HepG2 (cell line): ENCODE data around the gene RAPGEF5. TPM values are rescaled to one million over a fixed set of nuclear protein-coding genes. Genes with fewer than 3 reads are reported as not detected.

Experiments
- ATAC-seq: fragments of 200-7000 bp; cut with Tn5 transposase; 3 replicates; pipeline ENCODE4 v1.9.1; 2020; ENCODE audit warnings: mild to moderate bottlenecking, moderate library complexity
- BruUV-seq: library from RNA; stranded (reverse); fragments of 400-500 nt; replicated peaks from 2 replicates; lab custom pipeline; 2021; lab: Mats Ljungman, UMichigan
- CTCF ChIA-PET: fragments of 300-600 bp; formaldehyde crosslinking; extraction: SDS; loops from one replicate; lab custom pipeline; 2021; ENCODE audit warnings: low total read pairs, inconsistent platforms, low intra/inter-chr PET ratio; lab: Yijun Ruan, JAX
- POLR2A ChIA-PET: fragments of 350-600 bp; sonication (Branson Sonifier 250); formaldehyde crosslinking; loops from one replicate; lab custom pipeline; 2020; ENCODE audit warnings: antibody characterized with exemption, inconsistent platforms; lab: Yijun Ruan, JAX
- DNase-seq: peaks from one replicate; pipeline ENCODE4 v3.0.0-alpha.2; 2015; ENCODE audit warnings: low spot score
- FAIRE-seq: peaks from 3 replicates; lab custom pipeline; 2011; peaks lifted over from hg19 to GRCh38; lab: Jason Lieb, UNC
- H2AFZ ChIP-seq: one replicate; pipeline ENCODE4 v1.6.1; 2011; ENCODE audit warnings: low read length, inconsistent platforms
- H3K27ac ChIP-seq: fragments of 300-600 bp; 3 replicates; pipeline ENCODE4 v1.8.0; 2011; ENCODE audit warnings: mixed run types, mild to moderate bottlenecking, mixed read lengths, low read length, inconsistent platforms; ENCODE audit not compliant: insufficient read depth; ENCODE audit errors: extremely low read length
- H3K27me3 ChIP-seq, 2 experiments: fragments of 200-600 bp in 1 of 2; 2 replicates in 1 of 2; 3 replicates in 1 of 2; pipeline versions ENCODE4 v1.6.0 to v1.8.0; 2011; ENCODE audit warnings: low read length in 2 of 2, mild to moderate bottlenecking in 2 of 2, moderate library complexity in 2 of 2, inconsistent platforms in 1 of 2; ENCODE audit not compliant: insufficient read depth in 2 of 2, control insufficient read depth in 1 of 2
- H3K36me3 ChIP-seq, 2 experiments: fragments of 200-600 bp in 1 of 2; replicated peaks in 1 of 2; 2 replicates in 1 of 2; 3 replicates in 1 of 2; pipeline versions ENCODE4 v1.5.1 to v1.8.0; 2011; ENCODE audit warnings: low read length in 2 of 2, inconsistent platforms in 1 of 2; ENCODE audit not compliant: insufficient read depth in 2 of 2, control insufficient read depth in 1 of 2
- H3K4me1 ChIP-seq: 2 replicates; pipeline ENCODE4 v1.5.1; 2012; ENCODE audit warnings: low read length, inconsistent platforms; ENCODE audit not compliant: insufficient read depth
- H3K4me2 ChIP-seq: 2 replicates; pipeline ENCODE4 v1.6.0; 2011; ENCODE audit warnings: low read depth, low read length, inconsistent platforms
- H3K4me3 ChIP-seq, 3 experiments: fragments of 200-600 bp in 1 of 3; sonication (generic), shearing (Covaris generic) in 1 of 3; replicated peaks in 1 of 3; 2 replicates each; pipeline ENCODE4 v1.5.1; 2011 to 2016; ENCODE audit warnings: low read length in 3 of 3, inconsistent platforms in 2 of 3, low read depth in 2 of 3, mild to moderate bottlenecking in 2 of 3, control low read depth in 1 of 3, mixed read lengths in 1 of 3; ENCODE audit not compliant: insufficient read depth in 1 of 3
- H3K79me2 ChIP-seq: one replicate; pipeline ENCODE4 v1.6.1; 2011; ENCODE audit warnings: low read length, inconsistent platforms; ENCODE audit not compliant: insufficient read depth
- H3K9ac ChIP-seq: 2 replicates; pipeline ENCODE4 v1.6.0; 2011; ENCODE audit warnings: mild to moderate bottlenecking, low read depth, low read length, inconsistent platforms; ENCODE audit not compliant: insufficient read depth
- H3K9me3 ChIP-seq: 2 replicates; pipeline ENCODE4 v1.5.1; 2012; ENCODE audit warnings: mild to moderate bottlenecking, low read length
- H4K20me1 ChIP-seq: 2 replicates; pipeline ENCODE4 v1.6.0; 2011; ENCODE audit warnings: inconsistent platforms, mild to moderate bottlenecking, low read length, moderate library complexity; ENCODE audit not compliant: insufficient read depth
- KDM5A ChIP-seq: fragments of 200-600 bp; sonication (generic); IDR thresholded peaks from 2 replicates; pipeline ENCODE4 v1.7.0; 2018; ENCODE audit warnings: antibody characterized with exemption, mild to moderate bottlenecking, low read length, borderline replicate concordance
- MXD1 ChIP-seq: sonication (generic); formaldehyde crosslinking; IDR thresholded peaks from 2 replicates; pipeline ENCODE4 v1.4.0; 2020; ENCODE audit warnings: mild to moderate bottlenecking, missing genetic modification reagents
- ZBTB38 ChIP-seq: sonication (generic); formaldehyde crosslinking; IDR thresholded peaks from 2 replicates; pipeline ENCODE4 v1.5.1; 2020; ENCODE audit warnings: mild to moderate bottlenecking, missing genetic modification reagents
- ZNF18 ChIP-seq: sonication (generic); formaldehyde crosslinking; IDR thresholded peaks from 2 replicates; pipeline ENCODE4 v1.8.0; 2022; ENCODE audit warnings: mild to moderate bottlenecking, missing genetic modification reagents; ENCODE audit not compliant: insufficient replicate concordance
- ZNF691 ChIP-seq: sonication (generic); formaldehyde crosslinking; IDR thresholded peaks from 2 replicates; pipeline ENCODE4 v1.4.0; 2020; ENCODE audit warnings: missing genetic modification reagents, low read depth, mild to moderate bottlenecking, borderline replicate concordance
- ZNF841 ChIP-seq: sonication (generic); formaldehyde crosslinking; IDR thresholded peaks from 2 replicates; pipeline ENCODE4 v1.8.1; 2023; ENCODE audit warnings: missing genetic modification reagents, borderline replicate concordance
- WGBS: methylation state at CpG from one replicate; pipeline ENCODE4 v1.1.6; 2017; ENCODE audit warnings: low lambda C conversion rate; 5-methylcytosine and 5-hydroxymethylcytosine counted together
- in situ Hi-C: cut with HindIII; loops from 2 replicates; pipeline ENCODE4 v1.10.0; 2017; ENCODE audit warnings: low pct_unique_long_range_greater_than_20kb; ENCODE audit not compliant: extremely low pct_ligation_motif_present
- intact Hi-C: fragments of 100-400 bp; cut with micrococcal nuclease; formaldehyde crosslinking; loops from one replicate; pipeline ENCODE4 v1.10.0; 2022; ENCODE audit not compliant: unreplicated experiment
- polyA plus RNA-seq, 8 experiments: library from polyadenylated mRNA; depleted of rRNA in 3 of 8; stranded (reverse) in 7 of 8; unstranded in 1 of 8; fragments of >200 nt; fragmentation: Illumina TruSeq in 4 of 8; extraction: Trizol in 4 of 8; gene quantifications; 2 replicates each; pipeline versions ENCODE4 v1.2.1 to v1.2.3, GENCODE V29; 2011 to 2016; ENCODE audit warnings: low read depth in 4 of 8, missing spikeins in 1 of 8, mixed read lengths in 1 of 8; ENCODE audit not compliant: insufficient read depth in 1 of 8
- total RNA-seq, 5 experiments: library from RNA; depleted of rRNA; stranded (reverse); fragments of >200 nt; fragmentation: Illumina TruSeq; extraction: Trizol; gene quantifications; 2 replicates each; pipeline ENCODE4 v1.2.3, GENCODE V29; 2016; ENCODE audit warnings: low read depth in 1 of 5

RAPGEF5 gene
- total and polyA plus RNA-seq, 2 of the 13 experiments (the other 11 are each of a cell fraction or from before 2014, with no cell fraction given), result 17.1 to 23.4 TPM

- ChIA-PET CTCF (no interaction called here), POLR2A (no interaction called here)
- TF ChIP-seq ZNF841 (no peak), ZNF691 (CRISPR knock-in tag) (no peak), ZBTB38 (no peak), KDM5A (no peak), ZNF18 (no peak), MXD1 (CRISPR knock-in tag) (no peak)
- WGBS, result 95% methylated on average over 4 of the region's 4 CpGs
- Histone ChIP-seq H3K4me1 (no peaks in the 10 kb centered on the region), H3K9ac (no peak overlapping the region), H3K27ac (no peak overlapping the region), H3K36me3 (peaks cover 17 to 86% of the 10 kb centered on the region in 2 experiments), H2AFZ (no peak overlapping the region), H4K20me1 (no peaks in the 10 kb centered on the region; the same call in 1 of the 2 replicates), H3K4me3 (no peak overlapping the region), H3K9me3 (no peaks in the 10 kb centered on the region), H3K4me2 (no peak overlapping the region), H3K27me3 (no peaks in the 10 kb centered on the region), H3K79me2 (no peaks in the 10 kb centered on the region)
- no TSS peak for BruUV-seq
- in situ Hi-C loops, result no loop called here
- DNase-seq, result no peak
- no peak for ATAC-seq
- intact Hi-C loops, result loop anchor here (5.0 kb wide), 1 partner anchor 192 kb away; no protein-coding TSS in a partner anchor
- no peak for FAIRE-seq
Observed at GRCh38 chr7:22295402-22296264, 61.3 kb downstream of the RAPGEF5 start.
